ENCODE data around the gene AGER.
"Not testable (repeated sequence)": the region's sequence is repeated elsewhere in the genome, so short reads cannot be mapped to it uniquely, and the experiment has no call there.

- TF ChIP-seq, protein P1, sequence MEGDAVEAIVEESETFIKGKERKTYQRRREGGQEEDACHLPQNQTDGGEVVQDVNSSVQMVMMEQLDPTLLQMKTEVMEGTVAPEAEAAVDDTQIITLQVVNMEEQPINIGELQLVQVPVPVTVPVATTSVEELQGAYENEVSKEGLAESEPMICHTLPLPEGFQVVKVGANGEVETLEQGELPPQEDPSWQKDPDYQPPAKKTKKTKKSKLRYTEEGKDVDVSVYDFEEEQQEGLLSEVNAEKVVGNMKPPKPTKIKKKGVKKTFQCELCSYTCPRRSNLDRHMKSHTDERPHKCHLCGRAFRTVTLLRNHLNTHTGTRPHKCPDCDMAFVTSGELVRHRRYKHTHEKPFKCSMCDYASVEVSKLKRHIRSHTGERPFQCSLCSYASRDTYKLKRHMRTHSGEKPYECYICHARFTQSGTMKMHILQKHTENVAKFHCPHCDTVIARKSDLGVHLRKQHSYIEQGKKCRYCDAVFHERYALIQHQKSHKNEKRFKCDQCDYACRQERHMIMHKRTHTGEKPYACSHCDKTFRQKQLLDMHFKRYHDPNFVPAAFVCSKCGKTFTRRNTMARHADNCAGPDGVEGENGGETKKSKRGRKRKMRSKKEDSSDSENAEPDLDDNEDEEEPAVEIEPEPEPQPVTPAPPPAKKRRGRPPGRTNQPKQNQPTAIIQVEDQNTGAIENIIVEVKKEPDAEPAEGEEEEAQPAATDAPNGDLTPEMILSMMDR (IDR thresholded peaks at IDR 0.05): not testable (repeated sequence)
- not testable (repeated sequence) for TF ChIP-seq POLR2A (IDR thresholded peaks at IDR 0.05)
These were observed 39.8 kb downstream of the AGER start for GRCh38 chr6:32144238-32144637.
